LNCaP clone FGC (cell line): ENCODE data around the gene DNAJC18.
A peak's percentile ranks its signal among the peaks of the same experiment; 100 is the strongest.
"Not testable (repeated sequence)": the region's sequence is repeated elsewhere in the genome, so short reads cannot be mapped to it uniquely, and the experiment has no call there.

Experiments used
- DNase-seq: peaks from one replicate; pipeline ENCODE4 v3.0.0-alpha.2; 2011; ENCODE audit warnings: low read depth
- H3K4me3 ChIP-seq: 2 replicates; pipeline ENCODE4 v1.5.1; 2011; ENCODE audit warnings: mild to moderate bottlenecking, low read depth, low read length, control low read depth
- CTCF ChIP-seq: IDR thresholded peaks from 2 replicates; pipeline ENCODE4 v1.5.1; 2012; ENCODE audit warnings: mild to moderate bottlenecking; ENCODE audit not compliant: control insufficient read depth, insufficient read depth; ENCODE audit errors: extremely low read depth

The DNAJC18 gene

GRCh38 chr5:139439013-139439903 lies at the start of gene DNAJC18:
Gene DNAJC18 (minus strand): TSS chr5:139439525. CDS start chr5:139439445, 80 bp downstream.
- no peak for TF ChIP-seq CTCF
- H3K4me3 ChIP-seq: peak within 1 kb of the TSS; percentile 80
- peak; percentile 67 for DNase-seq

GRCh38 chr5:139488260-139488659 lies 48.9 kb upstream of the DNAJC18 start:
- H3K4me3 ChIP-seq: no peak overlapping the region
- DNase-seq: no peak
- no peak for TF ChIP-seq CTCF

GRCh38 chr5:139486201-139486600 lies 46.9 kb upstream of the DNAJC18 start:
- no peak for TF ChIP-seq CTCF
- no peak overlapping the region for H3K4me3 ChIP-seq
- no peak for DNase-seq

- not testable (repeated sequence) for H3K4me3 ChIP-seq, DNase-seq
Observed at GRCh38 chr5:139482890-139483208, 43.5 kb upstream of the DNAJC18 start.

- no peak within 1 kb of the TSS for H3K4me3 ChIP-seq
- TF ChIP-seq CTCF: no peak
- DNase-seq: peak; percentile 59
Observed at GRCh38 chr5:139482050-139482889, 42.9 kb upstream of the DNAJC18 start, which contains the start of gene STING1. Gene STING1 (minus strand): TSS chr5:139482758. CDS start chr5:139481704, 1,054 bp downstream.

- DNase-seq: no peak
- no peak overlapping the region for H3K4me3 ChIP-seq
- no peak for TF ChIP-seq CTCF
Observed at GRCh38 chr5:139481580-139482049, 42.3 kb upstream of the DNAJC18 start.

- TF ChIP-seq CTCF: no peak
- no peak for DNase-seq
- no peak overlapping the region for H3K4me3 ChIP-seq
Observed at GRCh38 chr5:139481122-139481533, 41.8 kb upstream of the DNAJC18 start.

- DNase-seq, H3K4me3 ChIP-seq: not testable (repeated sequence)
Observed at GRCh38 chr5:139479729-139480128, 40.4 kb upstream of the DNAJC18 start.

GRCh38 chr5:139478657-139479423 lies 39.5 kb upstream of the DNAJC18 start:
- not testable (repeated sequence) for DNase-seq, H3K4me3 ChIP-seq
